HG02798 (cell line): ENCODE results near the gene ATP5MC2.
"Not testable (repeated sequence)": the region's sequence is repeated elsewhere in the genome, so short reads cannot be mapped to it uniquely, and the experiment has no call there.

ENCODE experiments used
- ATAC-seq: cut with Tn5 transposase; IDR thresholded peaks from one replicate; pipeline ENCODE4 v1.9.1; 2021; ENCODE audit warnings: mild to moderate bottlenecking; ENCODE audit not compliant: unreplicated experiment, poor library complexity

Gene ATP5MC2

GRCh38 chr12:53695152-53696145 lies 19.6 kb upstream of the ATP5MC2 start:
- no peak for ATAC-seq

GRCh38 chr12:53694756-53695151 lies 18.9 kb upstream of the ATP5MC2 start:
- no peak for ATAC-seq

GRCh38 chr12:53688134-53688533 lies 12.3 kb upstream of the ATP5MC2 start:
- ATAC-seq = no peak

GRCh38 chr12:53686436-53686835 lies 10.6 kb upstream of the ATP5MC2 start:
- ATAC-seq = no peak

GRCh38 chr12:53684654-53685220 lies 8.9 kb upstream of the ATP5MC2 start:
- no peak for ATAC-seq

- ATAC-seq = no peak
These were observed 8.1 kb upstream of the ATP5MC2 start for GRCh38 chr12:53683983-53684382.

- ATAC-seq = no peak
These were observed 7.6 kb upstream of the ATP5MC2 start for GRCh38 chr12:53683494-53683893.

GRCh38 chr12:53680061-53680460 lies 4.2 kb upstream of the ATP5MC2 start:
- ATAC-seq = not testable (repeated sequence)

- ATAC-seq = no peak
These were observed 1.9 kb upstream of the ATP5MC2 start for GRCh38 chr12:53677800-53678148.

GRCh38 chr12:53677016-53677799 lies 1.3 kb upstream of the ATP5MC2 start:
- ATAC-seq = no peak

GRCh38 chr12:53676656-53677015 lies 753 bp upstream of the ATP5MC2 start:
- no peak for ATAC-seq

GRCh38 chr12:53674977-53675700 lies 744 bp downstream of the ATP5MC2 start:
- ATAC-seq = no peak

GRCh38 chr12:53670971-53671370 lies 4.9 kb downstream of the ATP5MC2 start:
- no peak for ATAC-seq

GRCh38 chr12:53670308-53670707 lies 5.6 kb downstream of the ATP5MC2 start:
- no peak for ATAC-seq

- no peak for ATAC-seq
These were observed 8.8 kb downstream of the ATP5MC2 start for GRCh38 chr12:53667080-53667479.

GRCh38 chr12:53664936-53665335 lies 10.9 kb downstream of the ATP5MC2 start:
- ATAC-seq = no peak

GRCh38 chr12:53664191-53664590 lies 11.7 kb downstream of the ATP5MC2 start:
- ATAC-seq = no peak

- ATAC-seq = no peak
These were observed 15.8 kb downstream of the ATP5MC2 start for GRCh38 chr12:53660041-53660440.

- ATAC-seq = no peak
These were observed 16.3 kb downstream of the ATP5MC2 start for GRCh38 chr12:53659571-53659981.

GRCh38 chr12:53659011-53659551 lies 16.8 kb downstream of the ATP5MC2 start:
- ATAC-seq = no peak
